Measurements from ENCODE around the gene CD99. TPM values are rescaled to one million over a fixed set of nuclear protein-coding genes. Genes with fewer than 3 reads are reported as not detected.

CD99 gene
- total and polyA plus RNA-seq, 8 donors = 176 to 313 (median 247) TPM

DNA sequence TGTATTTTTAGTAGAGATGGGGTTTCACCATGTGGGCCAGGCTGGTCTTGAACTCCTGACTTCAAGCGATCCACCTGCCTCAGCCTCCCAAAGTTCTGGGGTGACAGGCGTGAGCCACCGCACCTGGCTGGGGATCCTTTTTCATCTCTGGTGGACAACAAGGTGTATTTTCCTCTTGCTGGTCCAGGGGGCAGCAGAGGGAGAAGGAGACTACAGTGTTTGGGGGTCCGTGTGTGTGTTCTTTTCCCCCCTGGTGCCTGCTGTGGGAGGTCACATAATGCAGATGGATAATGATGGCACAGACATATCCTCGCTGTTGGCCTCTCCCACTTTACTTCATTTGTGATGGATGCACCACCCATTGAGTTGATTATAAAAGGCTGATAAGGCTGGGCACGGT lies 39.0 kb upstream of the CD99 start:
- no peak for DNase-seq
- no peak overlapping the region for H3K4me3 ChIP-seq
- TF ChIP-seq, protein P1, sequence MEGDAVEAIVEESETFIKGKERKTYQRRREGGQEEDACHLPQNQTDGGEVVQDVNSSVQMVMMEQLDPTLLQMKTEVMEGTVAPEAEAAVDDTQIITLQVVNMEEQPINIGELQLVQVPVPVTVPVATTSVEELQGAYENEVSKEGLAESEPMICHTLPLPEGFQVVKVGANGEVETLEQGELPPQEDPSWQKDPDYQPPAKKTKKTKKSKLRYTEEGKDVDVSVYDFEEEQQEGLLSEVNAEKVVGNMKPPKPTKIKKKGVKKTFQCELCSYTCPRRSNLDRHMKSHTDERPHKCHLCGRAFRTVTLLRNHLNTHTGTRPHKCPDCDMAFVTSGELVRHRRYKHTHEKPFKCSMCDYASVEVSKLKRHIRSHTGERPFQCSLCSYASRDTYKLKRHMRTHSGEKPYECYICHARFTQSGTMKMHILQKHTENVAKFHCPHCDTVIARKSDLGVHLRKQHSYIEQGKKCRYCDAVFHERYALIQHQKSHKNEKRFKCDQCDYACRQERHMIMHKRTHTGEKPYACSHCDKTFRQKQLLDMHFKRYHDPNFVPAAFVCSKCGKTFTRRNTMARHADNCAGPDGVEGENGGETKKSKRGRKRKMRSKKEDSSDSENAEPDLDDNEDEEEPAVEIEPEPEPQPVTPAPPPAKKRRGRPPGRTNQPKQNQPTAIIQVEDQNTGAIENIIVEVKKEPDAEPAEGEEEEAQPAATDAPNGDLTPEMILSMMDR (IDR thresholded peaks at IDR 0.05) = no peak
- no peaks in the 10 kb centered on the region for H3K27me3 ChIP-seq
- peaks cover 0 to 14% of the 10 kb centered on the region in 2 donors for H3K36me3 ChIP-seq
- H3K9me3 ChIP-seq = no peaks in the 10 kb centered on the region
- H3K27ac ChIP-seq = no peak overlapping the region
- H3K4me1 ChIP-seq = no peaks in the 10 kb centered on the region
- intact Hi-C loops (cut with DNase I) = no loop called here
- ATAC-seq = no peak

DNA sequence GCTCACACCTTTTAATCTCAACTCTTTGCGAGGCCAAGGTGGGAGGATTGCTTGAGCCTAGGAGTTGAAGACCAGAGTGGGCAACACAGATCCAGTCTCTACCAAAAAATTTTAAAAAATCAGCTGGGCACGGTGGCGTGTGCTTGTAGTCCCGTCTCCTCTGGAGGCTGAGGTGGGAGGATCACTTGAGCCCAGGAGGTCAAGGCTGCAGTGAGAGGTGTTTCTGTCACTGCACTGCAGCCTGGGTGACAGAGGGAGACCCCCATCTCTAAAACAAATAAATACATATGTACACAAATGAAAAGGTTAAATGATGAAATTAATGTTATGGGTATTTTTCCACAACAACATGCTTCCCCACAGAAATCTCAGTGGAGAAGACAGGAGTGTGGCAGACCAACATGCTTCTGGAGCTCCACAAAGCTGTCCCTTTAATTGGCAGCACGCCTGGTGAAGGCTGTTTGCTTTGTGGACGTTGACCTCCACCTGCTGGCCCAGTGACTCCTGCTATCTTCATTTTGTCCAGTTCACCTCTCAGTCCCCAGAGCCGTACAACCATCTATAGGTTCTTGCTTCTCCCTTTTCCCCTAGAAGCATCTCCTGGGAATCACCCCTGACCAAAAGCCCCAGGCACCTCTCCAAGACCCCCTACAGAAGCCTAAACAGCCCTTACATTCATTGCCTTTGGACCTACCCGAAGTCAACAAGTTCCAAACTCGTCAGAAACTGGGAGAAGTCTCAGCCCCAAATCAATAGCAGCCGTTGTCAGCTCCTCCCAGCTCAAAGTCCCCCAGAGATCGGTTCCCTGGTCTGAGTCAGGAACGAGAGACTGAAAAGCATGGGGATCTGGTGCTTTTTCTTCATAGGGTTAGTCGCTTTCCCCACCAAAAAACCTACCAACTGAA lies 36.4 kb upstream of the CD99 start:
- intact Hi-C loops (cut with DNase I) = no loop called here
- Histone ChIP-seq H3K4me1 (no peaks in the 10 kb centered on the region), H3K27me3 (no peaks in the 10 kb centered on the region), H3K27ac (no peak overlapping the region), H3K4me3 (no peak overlapping the region), H3K36me3 (no peaks in the 10 kb centered on the region), H3K9me3 (no peaks in the 10 kb centered on the region)
- ATAC-seq = no peak
- TF ChIP-seq, protein P1 (IDR thresholded peaks at IDR 0.05) = no peak
- DNase-seq = no peak

- TF ChIP-seq, protein P1 (IDR thresholded peaks at IDR 0.05) = no peak
- Histone ChIP-seq H3K4me3 (no peak overlapping the region), H3K27ac (no peak overlapping the region), H3K9me3 (no peaks in the 10 kb centered on the region), H3K36me3 (no peaks in the 10 kb centered on the region), H3K27me3 (no peaks in the 10 kb centered on the region), H3K4me1 (no peaks in the 10 kb centered on the region)
- ATAC-seq (no peak), DNase-seq (no peak)
- intact Hi-C loops (cut with DNase I) = no loop called here
Measured at GRCh38 chrX:2656257-2656836, 34.7 kb upstream of the CD99 start.

DNA sequence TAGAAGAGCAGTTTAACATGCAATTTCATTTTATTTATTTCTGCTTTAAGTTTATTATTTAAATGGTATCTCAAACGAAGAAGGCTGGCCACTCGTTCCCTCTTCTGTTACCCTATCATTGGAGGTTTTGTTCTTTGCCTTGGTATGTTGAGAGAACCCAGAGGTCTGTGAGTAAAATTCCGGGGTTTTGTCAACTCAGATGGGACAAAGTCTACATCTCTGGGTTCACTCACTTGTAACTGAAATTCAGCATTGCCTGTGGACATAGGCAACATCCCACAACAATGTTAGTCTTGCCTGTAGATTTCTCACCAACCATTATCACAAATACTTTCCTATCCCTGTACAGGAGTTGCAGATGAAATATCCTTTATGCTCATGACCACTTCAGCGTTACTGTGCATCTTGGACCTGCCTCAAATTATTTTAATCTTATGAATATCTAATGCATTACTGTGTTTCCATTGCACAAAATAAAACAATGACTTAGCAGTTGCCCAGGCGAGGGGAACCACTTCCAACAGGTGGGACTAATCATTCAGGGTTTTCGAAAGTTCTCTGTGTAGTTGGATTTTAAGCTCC lies 33.5 kb upstream of the CD99 start:
- no peaks in the 10 kb centered on the region for H3K4me1 ChIP-seq
- DNase-seq (no peak), ATAC-seq (no peak)
- no peaks in the 10 kb centered on the region for H3K27me3 ChIP-seq
- H3K27ac ChIP-seq = no peak overlapping the region
- no peaks in the 10 kb centered on the region for H3K36me3 ChIP-seq
- H3K9me3 ChIP-seq = no peaks in the 10 kb centered on the region
- H3K4me3 ChIP-seq = no peak overlapping the region
- TF ChIP-seq, protein P1 (IDR thresholded peaks at IDR 0.05) = no peak
- intact Hi-C loops (cut with DNase I) = no loop called here

Data from left lung (tissue), 10 donors.